Measurements from ENCODE around the gene TNKS1BP1.

DNA sequence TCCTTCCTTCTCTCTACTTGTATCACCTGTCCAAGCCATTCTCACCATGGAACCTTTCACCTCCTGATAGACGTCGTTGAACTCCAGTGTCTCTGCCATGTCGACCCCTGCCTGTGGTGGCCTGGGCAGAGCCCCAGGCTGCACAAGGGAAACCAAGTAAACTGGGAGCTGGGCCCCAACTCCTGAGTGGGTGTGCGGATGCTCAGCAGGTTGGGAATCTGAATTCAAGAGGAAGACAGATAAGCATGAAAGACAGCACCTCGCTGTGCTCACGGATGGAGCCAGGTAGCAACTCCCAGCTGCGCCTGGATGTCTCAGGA is 10.2 kb upstream of the TNKS1BP1 start:
- no peak for TF ChIP-seq CTCF (IDR thresholded peaks at IDR 0.05; ENCODE audit: poor library complexity)
- TF ChIP-seq EZH2 (IDR thresholded peaks at IDR 0.05; ENCODE audit: borderline replicate concordance): no peak
